22Rv1 (cell line): Measurements from ENCODE around the gene RASA3.
"Not testable (repeated sequence)": the region's sequence is repeated elsewhere in the genome, so short reads cannot be mapped to it uniquely, and the experiment has no call there.

Experiments used
- H3K27ac ChIP-seq: fragments of 450-650 bp; 2 replicates; pipeline ENCODE4 v1.5.1; 2017
- CTCF ChIP-seq: fragments of 450-650 bp; IDR thresholded peaks from 2 replicates; pipeline ENCODE4 v1.5.1; 2017; ENCODE audit warnings: mild to moderate bottlenecking
- ZFX ChIP-seq: fragments of 450-650 bp; IDR thresholded peaks from 2 replicates; pipeline ENCODE4 v1.6.1; 2017; ENCODE audit warnings: antibody characterized with exemption, borderline replicate concordance

RASA3 gene

GRCh38 chr13:114140906-114141250 is 8.5 kb upstream of the RASA3 start:
- H3K27ac ChIP-seq: no peak overlapping the region
- TF ChIP-seq ZFX (no peak), CTCF (no peak)

DNA sequence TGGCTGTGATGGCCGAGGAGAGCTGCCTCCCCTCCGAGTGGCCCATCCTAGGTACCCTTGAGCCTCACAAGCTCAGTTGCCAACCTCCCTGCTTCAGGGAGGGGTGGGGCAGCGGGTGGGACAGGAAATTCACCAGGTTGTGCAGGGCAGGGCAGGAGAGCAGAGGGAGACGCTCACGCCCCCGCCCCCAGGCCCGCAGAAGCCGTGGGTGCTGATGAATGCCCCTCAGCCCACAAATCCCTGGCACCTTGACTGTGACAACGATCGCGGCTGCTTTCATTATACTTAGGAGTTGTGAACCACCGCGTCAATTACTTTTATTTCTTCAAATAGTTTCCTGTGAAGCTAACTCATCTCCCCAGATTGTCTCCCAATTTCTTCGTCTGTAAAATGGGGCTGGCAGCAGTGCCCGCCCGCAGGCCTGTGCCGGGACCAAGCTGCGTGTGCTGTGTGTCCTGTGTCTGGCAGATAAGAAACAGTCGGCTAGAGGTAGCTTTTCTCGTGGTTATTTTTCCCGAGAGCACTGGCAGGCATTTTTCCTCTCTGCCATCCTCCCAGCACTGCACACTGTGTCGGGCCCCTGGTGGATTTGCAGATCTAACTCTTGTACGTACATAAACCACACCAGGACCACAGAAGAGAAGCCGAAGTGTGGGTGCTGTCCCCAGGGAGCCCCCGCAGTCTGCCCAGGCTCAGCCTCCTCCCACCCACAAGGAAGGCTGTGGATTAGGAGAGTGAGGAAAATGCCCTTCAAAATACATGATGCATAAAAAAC is 7.9 kb upstream of the RASA3 start:
- no peak overlapping the region for H3K27ac ChIP-seq
- TF ChIP-seq CTCF (no peak), ZFX (no peak)

- no peak for TF ChIP-seq ZFX
- no peak for TF ChIP-seq CTCF
- H3K27ac ChIP-seq: no peak overlapping the region
These were observed 4.2 kb upstream of the RASA3 start for GRCh38 chr13:114136576-114136975.

- no peak overlapping the region for H3K27ac ChIP-seq
- TF ChIP-seq CTCF (no peak), ZFX (no peak)
These were observed 3.3 kb upstream of the RASA3 start for GRCh38 chr13:114135731-114136171.

DNA sequence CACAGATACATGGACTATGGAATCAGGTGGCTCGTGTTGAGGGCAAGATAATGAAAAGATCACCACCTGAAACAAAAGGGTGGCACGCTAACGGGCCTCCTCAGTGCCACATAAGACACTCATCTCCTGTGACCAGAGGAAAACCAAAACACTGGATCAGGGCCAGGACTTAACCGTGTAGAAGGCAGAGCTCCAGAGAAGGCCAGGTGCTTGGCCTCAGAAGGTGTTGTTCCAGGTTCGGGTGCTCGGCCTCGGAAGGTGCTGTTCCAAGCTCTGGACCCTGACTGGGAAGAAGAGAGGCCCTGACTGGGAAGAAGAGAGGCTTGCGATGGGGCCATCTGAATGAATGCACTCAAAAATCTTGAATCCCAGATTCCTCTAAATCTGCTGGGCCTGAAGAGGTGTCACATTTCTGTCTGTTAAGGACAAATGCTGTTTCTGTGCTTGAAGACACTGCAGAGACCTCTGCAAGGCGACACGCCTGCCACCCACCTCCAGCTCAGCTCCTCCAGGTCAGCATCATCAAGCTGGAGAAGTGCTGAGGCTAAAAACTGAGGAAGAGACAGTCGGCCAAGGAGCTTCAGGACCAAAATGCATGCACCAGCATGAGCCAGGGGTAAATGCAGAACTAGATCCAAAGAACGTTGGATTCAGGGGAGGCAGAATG is 2.7 kb upstream of the RASA3 start:
- TF ChIP-seq ZFX: no peak
- no peak overlapping the region for H3K27ac ChIP-seq

- TF ChIP-seq CTCF (no peak), ZFX (no peak)
- no peak overlapping the region for H3K27ac ChIP-seq
These were observed 1.9 kb upstream of the RASA3 start for GRCh38 chr13:114134111-114134943.

GRCh38 chr13:114133552-114133951 is 1.1 kb upstream of the RASA3 start:
- not testable (repeated sequence) for H3K27ac ChIP-seq

- not testable (repeated sequence) for H3K27ac ChIP-seq
These were observed 703 bp upstream of the RASA3 start for GRCh38 chr13:114133126-114133525.
